HepG2 (cell line): ENCODE data around the gene LUZP1. TPM values are rescaled to one million over a fixed set of nuclear protein-coding genes. Genes with fewer than 3 reads are reported as not detected.

Source experiments
- BRD4 ChIP-seq: sonication (generic); formaldehyde crosslinking; IDR thresholded peaks from 2 replicates; pipeline ENCODE4 v1.4.0; 2020; ENCODE audit warnings: missing genetic modification reagents
- CBX5 ChIP-seq: sonication (generic); formaldehyde crosslinking; IDR thresholded peaks from 2 replicates; pipeline ENCODE4 v1.4.0; 2020; ENCODE audit warnings: missing genetic modification reagents, borderline replicate concordance
- GATA4 ChIP-seq: sonication (generic); IDR thresholded peaks from 2 replicates; pipeline ENCODE4 v1.6.1; 2016; ENCODE audit warnings: antibody characterized with exemption, low read depth, borderline replicate concordance
- MED8 ChIP-seq: sonication (generic); formaldehyde crosslinking; IDR thresholded peaks from 2 replicates; pipeline ENCODE4 v1.8.1; 2023; ENCODE audit warnings: mild to moderate bottlenecking, missing genetic modification reagents; ENCODE audit not compliant: insufficient replicate concordance
- MYNN ChIP-seq: sonication (generic); formaldehyde crosslinking; IDR thresholded peaks from 2 replicates; pipeline ENCODE4 v1.4.0; 2020; ENCODE audit warnings: mild to moderate bottlenecking, low read depth, missing genetic modification reagents
- MZF1 ChIP-seq: sonication (generic); formaldehyde crosslinking; IDR thresholded peaks from 2 replicates; pipeline ENCODE4 v1.8.1; 2023; ENCODE audit warnings: mild to moderate bottlenecking, missing genetic modification reagents, borderline replicate concordance
- ZNF230 ChIP-seq: sonication (generic); formaldehyde crosslinking; IDR thresholded peaks from 2 replicates; pipeline ENCODE4 v1.4.0; 2020; ENCODE audit warnings: mild to moderate bottlenecking, missing genetic modification reagents
- ZNF256 ChIP-seq: sonication (generic); formaldehyde crosslinking; conservative IDR thresholded peaks from 2 replicates; pipeline ENCODE4 v1.4.0; 2020; ENCODE audit warnings: missing genetic modification reagents
- polyA plus RNA-seq, 8 experiments: library from polyadenylated mRNA; depleted of rRNA in 3 of 8; stranded (reverse) in 7 of 8; unstranded in 1 of 8; fragments of >200 nt; fragmentation: Illumina TruSeq in 4 of 8; extraction: Trizol in 4 of 8; gene quantifications; 2 replicates each; pipeline versions ENCODE4 v1.2.1 to v1.2.3, GENCODE V29; 2011 to 2016; ENCODE audit warnings: low read depth in 4 of 8, missing spikeins in 1 of 8, mixed read lengths in 1 of 8; ENCODE audit not compliant: insufficient read depth in 1 of 8
- total RNA-seq, 5 experiments: library from RNA; depleted of rRNA; stranded (reverse); fragments of >200 nt; fragmentation: Illumina TruSeq; extraction: Trizol; gene quantifications; 2 replicates each; pipeline ENCODE4 v1.2.3, GENCODE V29; 2016; ENCODE audit warnings: low read depth in 1 of 5
- TF ChIP-seq, protein P1 (sequence below): sonication (generic); formaldehyde crosslinking; IDR thresholded peaks from 2 replicates; pipeline ENCODE4 v1.8.1; 2022; ENCODE audit warnings: low read depth, mild to moderate bottlenecking, missing genetic modification reagents
- TF ChIP-seq, protein P2 (sequence below): IDR thresholded peaks from 2 replicates; pipeline ENCODE4 v1.6.1; 2016; ENCODE audit warnings: mild to moderate bottlenecking
- TF ChIP-seq, protein P3 (sequence below): IDR thresholded peaks from 2 replicates; pipeline ENCODE4 v1.6.1; 2016; ENCODE audit warnings: low read depth, control low read depth
- TF ChIP-seq, protein P4 (sequence below), 2 experiments: sonication (generic) in 1 of 2; formaldehyde crosslinking in 1 of 2; IDR thresholded peaks; 2 replicates each; pipeline versions ENCODE4 v1.5.1 to v1.6.1; 2011 to 2020; ENCODE audit warnings: borderline replicate concordance in 1 of 2, low read depth in 1 of 2, low read length in 1 of 2, mild to moderate bottlenecking in 1 of 2, missing genetic modification reagents in 1 of 2, moderate library complexity in 1 of 2
- TF ChIP-seq, protein P5 (sequence below): fragments of 450-650 bp; IDR thresholded peaks from 2 replicates; pipeline ENCODE4 v1.6.1; 2017; ENCODE audit warnings: mild to moderate bottlenecking
- TF ChIP-seq, protein P6 (sequence below): IDR thresholded peaks from 2 replicates; pipeline ENCODE4 v1.6.1; 2018; ENCODE audit warnings: missing genetic modification reagents, mild to moderate bottlenecking, missing compliant biosample characterization

Gene LUZP1
- total and polyA plus RNA-seq, 2 of the 13 experiments (the other 11 are each of a cell fraction or from before 2014, with no cell fraction given) = 6.9 to 12.7 TPM

DNA sequence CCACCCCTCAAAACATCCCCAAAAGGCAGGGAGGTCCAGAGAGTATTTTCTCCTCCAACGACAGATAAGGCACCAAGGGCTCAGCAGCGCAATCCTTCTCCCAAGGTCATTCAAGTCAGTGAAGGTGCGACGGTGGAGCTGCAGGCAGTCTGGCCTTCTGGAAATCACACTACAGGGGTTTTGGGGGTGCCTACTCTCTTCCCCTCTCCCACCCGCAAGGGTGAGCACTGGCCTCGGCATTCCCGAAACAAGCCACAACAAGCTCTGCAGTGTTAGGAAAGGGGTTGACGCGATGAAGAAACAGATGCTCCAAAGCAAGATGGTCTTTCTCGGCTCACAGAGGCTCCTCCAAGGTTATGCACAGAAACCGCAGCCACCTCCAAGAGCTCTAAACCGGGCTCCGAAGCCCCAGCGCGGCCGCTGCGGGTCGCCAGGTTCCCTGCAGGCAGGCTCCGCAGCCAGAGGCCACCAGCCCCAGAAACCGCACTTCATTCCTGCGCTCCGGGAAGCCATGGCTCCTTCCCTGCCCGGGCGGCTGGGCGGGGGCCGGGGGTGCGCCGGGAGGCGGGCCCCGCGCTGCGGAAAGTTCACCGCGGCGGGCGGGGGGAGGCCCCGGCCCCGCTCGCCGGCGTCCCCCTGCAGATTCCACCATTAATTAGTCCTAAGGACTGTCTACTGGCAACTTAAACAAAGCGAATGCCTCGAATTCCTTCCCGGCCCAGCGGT, 1.1 kb downstream of the LUZP1 start (continued):
- TF ChIP-seq ZNF256 (CRISPR knock-in tag) (no peak), BRD4 (no peak), MZF1 (no peak), GATA4 (no peak), ZNF230 (CRISPR knock-in tag) (no peak), CBX5 (CRISPR knock-in tag) (no peak; the same call in 1 of the 2 replicates), MYNN (CRISPR knock-in tag) (no peak), MED8 (CRISPR knock-in tag) (no peak)
- TF ChIP-seq, protein P1, sequence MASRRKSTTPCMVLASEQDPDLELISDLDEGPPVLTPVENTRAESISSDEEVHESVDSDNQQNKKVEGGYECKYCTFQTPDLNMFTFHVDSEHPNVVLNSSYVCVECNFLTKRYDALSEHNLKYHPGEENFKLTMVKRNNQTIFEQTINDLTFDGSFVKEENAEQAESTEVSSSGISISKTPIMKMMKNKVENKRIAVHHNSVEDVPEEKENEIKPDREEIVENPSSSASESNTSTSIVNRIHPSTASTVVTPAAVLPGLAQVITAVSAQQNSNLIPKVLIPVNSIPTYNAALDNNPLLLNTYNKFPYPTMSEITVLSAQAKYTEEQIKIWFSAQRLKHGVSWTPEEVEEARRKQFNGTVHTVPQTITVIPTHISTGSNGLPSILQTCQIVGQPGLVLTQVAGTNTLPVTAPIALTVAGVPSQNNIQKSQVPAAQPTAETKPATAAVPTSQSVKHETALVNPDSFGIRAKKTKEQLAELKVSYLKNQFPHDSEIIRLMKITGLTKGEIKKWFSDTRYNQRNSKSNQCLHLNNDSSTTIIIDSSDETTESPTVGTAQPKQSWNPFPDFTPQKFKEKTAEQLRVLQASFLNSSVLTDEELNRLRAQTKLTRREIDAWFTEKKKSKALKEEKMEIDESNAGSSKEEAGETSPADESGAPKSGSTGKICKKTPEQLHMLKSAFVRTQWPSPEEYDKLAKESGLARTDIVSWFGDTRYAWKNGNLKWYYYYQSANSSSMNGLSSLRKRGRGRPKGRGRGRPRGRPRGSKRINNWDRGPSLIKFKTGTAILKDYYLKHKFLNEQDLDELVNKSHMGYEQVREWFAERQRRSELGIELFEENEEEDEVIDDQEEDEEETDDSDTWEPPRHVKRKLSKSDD (CRISPR knock-in tag) = no peak
- TF ChIP-seq, protein P2, sequence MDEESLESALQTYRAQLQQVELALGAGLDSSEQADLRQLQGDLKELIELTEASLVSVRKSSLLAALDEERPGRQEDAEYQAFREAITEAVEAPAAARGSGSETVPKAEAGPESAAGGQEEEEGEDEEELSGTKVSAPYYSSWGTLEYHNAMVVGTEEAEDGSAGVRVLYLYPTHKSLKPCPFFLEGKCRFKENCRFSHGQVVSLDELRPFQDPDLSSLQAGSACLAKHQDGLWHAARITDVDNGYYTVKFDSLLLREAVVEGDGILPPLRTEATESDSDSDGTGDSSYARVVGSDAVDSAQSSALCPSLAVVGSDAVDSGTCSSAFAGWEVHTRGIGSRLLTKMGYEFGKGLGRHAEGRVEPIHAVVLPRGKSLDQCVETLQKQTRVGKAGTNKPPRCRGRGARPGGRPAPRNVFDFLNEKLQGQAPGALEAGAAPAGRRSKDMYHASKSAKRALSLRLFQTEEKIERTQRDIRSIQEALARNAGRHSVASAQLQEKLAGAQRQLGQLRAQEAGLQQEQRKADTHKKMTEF (CRISPR knock-in tag) = peak; percentile 34; the same call in 1 of the 2 replicates
- TF ChIP-seq, protein P3, sequence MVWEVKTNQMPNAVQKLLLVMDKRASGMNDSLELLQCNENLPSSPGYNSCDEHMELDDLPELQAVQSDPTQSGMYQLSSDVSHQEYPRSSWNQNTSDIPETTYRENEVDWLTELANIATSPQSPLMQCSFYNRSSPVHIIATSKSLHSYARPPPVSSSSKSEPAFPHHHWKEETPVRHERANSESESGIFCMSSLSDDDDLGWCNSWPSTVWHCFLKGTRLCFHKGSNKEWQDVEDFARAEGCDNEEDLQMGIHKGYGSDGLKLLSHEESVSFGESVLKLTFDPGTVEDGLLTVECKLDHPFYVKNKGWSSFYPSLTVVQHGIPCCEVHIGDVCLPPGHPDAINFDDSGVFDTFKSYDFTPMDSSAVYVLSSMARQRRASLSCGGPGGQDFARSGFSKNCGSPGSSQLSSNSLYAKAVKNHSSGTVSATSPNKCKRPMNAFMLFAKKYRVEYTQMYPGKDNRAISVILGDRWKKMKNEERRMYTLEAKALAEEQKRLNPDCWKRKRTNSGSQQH (CRISPR knock-in tag) = no peak
- TF ChIP-seq, protein P4, sequence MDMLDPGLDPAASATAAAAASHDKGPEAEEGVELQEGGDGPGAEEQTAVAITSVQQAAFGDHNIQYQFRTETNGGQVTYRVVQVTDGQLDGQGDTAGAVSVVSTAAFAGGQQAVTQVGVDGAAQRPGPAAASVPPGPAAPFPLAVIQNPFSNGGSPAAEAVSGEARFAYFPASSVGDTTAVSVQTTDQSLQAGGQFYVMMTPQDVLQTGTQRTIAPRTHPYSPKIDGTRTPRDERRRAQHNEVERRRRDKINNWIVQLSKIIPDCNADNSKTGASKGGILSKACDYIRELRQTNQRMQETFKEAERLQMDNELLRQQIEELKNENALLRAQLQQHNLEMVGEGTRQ (IDR thresholded peaks at IDR 0.05; ENCODE audit: low read depth, low read length) = no peak
- TF ChIP-seq, protein P4 (CRISPR knock-in tag; IDR thresholded peaks at IDR 0.05; ENCODE audit: borderline replicate concordance) = no peak
- TF ChIP-seq, protein P5, sequence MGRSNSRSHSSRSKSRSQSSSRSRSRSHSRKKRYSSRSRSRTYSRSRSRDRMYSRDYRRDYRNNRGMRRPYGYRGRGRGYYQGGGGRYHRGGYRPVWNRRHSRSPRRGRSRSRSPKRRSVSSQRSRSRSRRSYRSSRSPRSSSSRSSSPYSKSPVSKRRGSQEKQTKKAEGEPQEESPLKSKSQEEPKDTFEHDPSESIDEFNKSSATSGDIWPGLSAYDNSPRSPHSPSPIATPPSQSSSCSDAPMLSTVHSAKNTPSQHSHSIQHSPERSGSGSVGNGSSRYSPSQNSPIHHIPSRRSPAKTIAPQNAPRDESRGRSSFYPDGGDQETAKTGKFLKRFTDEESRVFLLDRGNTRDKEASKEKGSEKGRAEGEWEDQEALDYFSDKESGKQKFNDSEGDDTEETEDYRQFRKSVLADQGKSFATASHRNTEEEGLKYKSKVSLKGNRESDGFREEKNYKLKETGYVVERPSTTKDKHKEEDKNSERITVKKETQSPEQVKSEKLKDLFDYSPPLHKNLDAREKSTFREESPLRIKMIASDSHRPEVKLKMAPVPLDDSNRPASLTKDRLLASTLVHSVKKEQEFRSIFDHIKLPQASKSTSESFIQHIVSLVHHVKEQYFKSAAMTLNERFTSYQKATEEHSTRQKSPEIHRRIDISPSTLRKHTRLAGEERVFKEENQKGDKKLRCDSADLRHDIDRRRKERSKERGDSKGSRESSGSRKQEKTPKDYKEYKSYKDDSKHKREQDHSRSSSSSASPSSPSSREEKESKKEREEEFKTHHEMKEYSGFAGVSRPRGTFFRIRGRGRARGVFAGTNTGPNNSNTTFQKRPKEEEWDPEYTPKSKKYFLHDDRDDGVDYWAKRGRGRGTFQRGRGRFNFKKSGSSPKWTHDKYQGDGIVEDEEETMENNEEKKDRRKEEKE = no peak
- TF ChIP-seq, protein P6, sequence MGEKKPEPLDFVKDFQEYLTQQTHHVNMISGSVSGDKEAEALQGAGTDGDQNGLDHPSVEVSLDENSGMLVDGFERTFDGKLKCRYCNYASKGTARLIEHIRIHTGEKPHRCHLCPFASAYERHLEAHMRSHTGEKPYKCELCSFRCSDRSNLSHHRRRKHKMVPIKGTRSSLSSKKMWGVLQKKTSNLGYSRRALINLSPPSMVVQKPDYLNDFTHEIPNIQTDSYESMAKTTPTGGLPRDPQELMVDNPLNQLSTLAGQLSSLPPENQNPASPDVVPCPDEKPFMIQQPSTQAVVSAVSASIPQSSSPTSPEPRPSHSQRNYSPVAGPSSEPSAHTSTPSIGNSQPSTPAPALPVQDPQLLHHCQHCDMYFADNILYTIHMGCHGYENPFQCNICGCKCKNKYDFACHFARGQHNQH (CRISPR knock-in tag) = peak; percentile 37; the same call in 1 of the 2 replicates
